Umbilical cord (tissue), 2 donors: ENCODE data around the gene CCDC170. TPM values are rescaled to one million over a fixed set of nuclear protein-coding genes. Genes with fewer than 3 reads are reported as not detected.

Experiments used
- DNase-seq: peaks from one replicate; pipeline ENCODE4 v3.0.0-alpha.2; 2015; ENCODE audit warnings: low spot score
- total RNA-seq: library from RNA; depleted of rRNA; stranded (reverse); fragments of >200 nt; gene quantifications from one replicate; pipeline ENCODE4 v1.2.3, GENCODE V29; 2014; ENCODE audit warnings: low replicate concordance; ENCODE audit not compliant: insufficient read depth

The CCDC170 gene
- total RNA-seq, 1 donor from 2014 or later = 1.4 TPM

DNA sequence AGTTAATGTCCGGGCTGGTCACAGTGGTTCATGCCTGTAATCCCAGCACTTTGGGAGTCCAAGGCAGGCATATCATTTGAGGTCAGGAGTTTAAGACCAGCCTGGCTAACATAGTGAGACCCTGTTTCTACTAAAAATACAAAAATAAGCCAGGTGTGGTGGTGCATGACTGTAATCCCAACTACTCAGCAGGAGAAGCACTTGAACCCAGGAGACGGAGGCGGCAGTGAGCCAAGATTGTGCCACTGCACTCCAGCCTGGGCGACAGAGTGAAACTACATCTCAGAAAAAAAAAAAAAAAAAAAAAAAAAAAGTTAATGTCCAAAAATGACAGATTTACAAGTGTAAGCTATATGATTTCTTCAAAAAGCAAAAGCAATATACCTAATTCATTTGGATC is 124.9 kb downstream of the CCDC170 start:
- DNase-seq = no peak

DNA sequence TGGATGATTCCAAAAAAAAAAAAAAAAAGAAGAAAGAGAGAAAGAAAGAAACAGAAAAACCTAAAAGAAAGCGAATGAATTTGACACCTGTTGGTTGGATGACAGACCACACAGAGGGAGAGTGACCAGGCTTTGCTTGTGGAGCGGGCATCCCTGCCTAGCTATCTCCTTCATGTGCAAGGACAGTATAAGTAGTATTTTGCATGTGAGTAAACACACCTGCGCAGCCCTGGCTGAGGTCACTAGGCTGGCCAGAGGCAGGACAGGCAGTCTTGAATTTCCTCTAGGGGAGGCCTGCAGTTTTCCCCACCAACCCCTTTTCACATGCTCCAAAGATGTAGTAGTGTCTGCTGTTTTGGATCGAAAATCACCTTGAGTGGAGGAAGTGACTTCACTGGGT is 126.4 kb downstream of the CCDC170 start:
- no peak for DNase-seq

DNA sequence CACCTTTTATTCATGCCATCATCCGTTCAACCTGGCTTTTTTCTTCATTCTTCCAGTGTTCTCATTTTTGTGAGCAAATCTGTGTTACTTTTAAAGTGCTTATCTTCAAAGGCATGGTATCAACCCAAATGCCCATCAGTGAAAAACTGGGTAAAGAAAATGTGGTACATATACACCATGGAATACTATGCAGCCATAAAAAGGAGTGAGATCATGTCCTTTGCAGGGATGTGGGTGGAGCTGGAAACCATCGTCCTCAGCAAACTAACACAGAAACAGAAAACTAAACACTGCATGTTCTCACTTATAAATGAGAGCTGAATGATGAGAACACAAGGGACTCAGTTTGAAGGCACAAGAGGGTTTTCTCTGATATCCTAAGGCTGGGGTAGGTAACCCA is 130.3 kb downstream of the CCDC170 start:
- DNase-seq = no peak

DNA sequence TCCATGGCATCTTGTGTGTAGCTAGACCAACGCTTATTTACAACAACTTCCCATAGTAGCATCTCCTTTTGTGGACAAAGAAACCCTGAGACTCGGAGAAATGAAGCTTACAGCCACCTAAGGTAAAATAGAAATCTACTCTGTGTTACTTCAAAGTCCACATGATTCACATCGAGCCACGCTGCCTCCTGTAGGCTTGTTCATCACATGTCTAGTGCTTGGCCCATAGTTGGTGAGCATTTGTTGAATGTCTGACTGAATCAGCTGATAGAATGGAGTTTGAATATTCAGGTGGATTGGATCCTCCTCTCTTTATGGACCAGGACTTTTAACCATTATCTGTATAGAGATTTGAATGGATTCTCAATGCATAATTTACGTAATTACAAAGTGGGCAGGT is 130.7 kb downstream of the CCDC170 start:
- no peak for DNase-seq

DNA sequence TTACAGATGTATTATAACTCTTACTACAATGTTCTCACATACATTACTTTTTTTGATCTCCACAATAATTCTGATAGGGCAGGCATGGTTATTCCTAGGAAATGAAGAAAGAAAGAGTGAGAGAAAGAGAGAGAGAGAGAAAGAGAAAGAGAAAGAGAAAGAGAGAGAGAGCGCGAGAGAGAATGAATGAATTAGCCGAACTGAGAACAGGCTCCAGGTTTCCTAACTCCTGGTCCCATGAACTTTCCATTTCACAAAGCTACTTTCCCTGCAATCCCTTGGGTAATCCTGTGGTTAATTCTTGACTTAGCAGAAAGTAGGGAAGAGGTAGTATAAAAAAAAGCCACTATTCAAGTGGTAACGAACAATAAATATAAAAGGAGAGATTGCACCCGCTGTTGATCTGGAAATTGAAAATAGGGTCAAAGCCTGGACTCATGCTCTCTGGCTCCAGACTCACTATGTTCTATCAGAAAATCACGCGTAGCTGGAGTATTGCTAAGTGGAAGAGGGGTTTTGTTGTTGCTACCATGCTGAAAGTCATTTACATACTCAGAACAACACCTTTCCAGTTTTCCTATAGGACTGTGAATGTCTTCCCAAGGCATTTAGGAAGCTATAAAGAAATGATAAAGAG is 131.2 kb downstream of the CCDC170 start:
- no peak for DNase-seq

DNA sequence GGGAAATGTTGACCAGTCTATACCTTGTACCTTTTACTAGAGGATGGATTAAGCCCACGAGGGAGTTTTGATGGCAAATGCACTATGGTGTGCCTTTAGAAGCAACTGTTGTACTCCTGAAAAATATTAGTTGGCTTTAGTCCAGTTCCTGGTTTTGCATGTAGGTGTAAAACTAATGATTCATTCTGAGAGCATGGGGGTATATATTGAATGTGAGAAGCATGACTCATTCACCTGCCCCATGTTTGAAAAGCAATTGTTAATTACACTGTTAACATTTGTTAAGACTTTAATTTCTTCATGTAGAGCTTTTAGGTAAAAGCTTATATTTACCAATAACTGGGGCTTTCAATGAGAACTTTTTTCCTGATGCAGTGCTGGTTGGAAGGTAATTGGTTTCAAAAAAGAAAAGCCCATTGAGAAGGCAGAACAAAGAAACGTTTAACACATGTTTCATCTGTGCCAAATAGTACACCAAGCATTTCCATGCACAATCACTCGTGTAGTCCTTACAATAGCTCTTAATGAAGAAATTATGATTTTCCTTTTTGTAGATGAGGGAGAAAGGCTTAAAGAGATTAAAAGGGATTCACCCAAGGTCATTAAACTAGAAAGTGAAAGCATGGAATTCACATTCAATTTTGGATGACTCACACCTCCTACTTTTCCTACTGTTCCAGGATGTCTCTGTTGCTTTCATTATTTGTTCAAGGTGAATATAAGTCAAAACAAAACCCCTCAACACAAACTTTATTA is 134.1 kb downstream of the CCDC170 start:
- no peak for DNase-seq

DNA sequence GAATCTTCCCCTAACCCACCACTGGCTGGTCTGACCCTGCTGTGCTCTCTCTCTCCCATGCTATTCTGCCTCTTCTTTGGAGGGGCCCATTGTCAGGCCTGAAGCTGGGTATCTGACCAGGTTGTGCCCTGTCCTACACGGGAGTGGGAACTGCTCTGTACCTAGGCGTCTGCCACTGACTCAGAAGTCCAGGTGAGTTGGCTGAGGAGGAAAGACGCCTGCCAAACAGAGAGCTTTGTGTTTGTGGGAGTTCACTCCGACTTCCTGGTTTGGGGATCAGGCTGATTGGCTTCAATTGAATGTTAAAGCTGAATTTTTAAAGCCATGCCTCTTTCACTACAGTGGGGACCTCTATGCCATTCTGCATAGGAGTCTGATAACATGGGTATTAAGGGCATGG is 136.0 kb downstream of the CCDC170 start:
- DNase-seq = no peak

DNA sequence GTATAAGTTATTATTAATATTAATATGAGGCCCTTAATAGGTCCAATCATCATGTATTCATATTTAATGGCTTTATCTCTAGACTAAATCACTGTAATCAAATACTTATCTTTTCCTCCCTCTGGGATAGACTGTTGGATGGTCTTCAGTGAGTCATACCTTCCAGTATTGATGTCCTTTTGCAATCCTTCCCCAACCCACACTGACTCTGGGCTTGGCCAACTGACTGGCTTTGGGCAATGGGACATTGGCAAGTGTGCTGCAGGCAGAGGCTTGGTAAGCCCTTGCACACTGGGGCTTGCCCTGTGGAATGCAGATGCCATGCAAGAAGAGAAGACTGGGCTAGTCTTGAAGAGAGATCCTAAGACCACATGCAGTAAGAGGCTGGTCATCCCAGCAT is 136.6 kb downstream of the CCDC170 start:
- DNase-seq = no peak

DNA sequence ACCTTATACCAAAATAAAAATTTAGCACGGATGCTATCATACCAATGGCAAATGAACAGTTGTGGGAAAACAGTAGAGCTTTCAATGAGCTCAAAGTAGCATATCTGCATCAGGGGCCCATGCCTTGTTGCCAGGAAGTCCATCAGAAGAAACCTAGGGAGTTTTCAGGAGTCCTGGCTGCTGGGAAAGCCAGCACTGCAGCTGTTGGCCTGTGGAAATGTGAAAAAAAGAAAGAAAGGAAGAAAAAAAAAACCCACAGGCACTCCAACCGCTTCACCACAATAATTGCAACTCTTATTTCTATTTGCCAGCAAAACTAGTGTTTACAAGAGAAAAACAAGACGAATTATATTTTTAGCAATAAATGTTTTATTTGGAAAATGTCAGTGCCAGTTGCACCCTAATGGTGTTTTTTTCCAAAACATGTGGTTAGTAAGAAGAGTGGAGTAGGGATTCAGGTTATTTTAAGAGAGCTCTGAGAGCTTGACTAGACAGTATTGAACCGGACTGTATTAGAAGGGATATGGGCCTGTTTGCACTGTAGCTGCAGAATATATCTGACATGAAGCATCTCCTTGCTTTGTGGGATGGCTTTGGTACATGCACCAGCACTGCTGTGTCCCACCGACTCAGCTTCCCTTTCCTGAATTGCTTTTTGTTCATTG is 137.3 kb downstream of the CCDC170 start:
- DNase-seq = no peak

DNA sequence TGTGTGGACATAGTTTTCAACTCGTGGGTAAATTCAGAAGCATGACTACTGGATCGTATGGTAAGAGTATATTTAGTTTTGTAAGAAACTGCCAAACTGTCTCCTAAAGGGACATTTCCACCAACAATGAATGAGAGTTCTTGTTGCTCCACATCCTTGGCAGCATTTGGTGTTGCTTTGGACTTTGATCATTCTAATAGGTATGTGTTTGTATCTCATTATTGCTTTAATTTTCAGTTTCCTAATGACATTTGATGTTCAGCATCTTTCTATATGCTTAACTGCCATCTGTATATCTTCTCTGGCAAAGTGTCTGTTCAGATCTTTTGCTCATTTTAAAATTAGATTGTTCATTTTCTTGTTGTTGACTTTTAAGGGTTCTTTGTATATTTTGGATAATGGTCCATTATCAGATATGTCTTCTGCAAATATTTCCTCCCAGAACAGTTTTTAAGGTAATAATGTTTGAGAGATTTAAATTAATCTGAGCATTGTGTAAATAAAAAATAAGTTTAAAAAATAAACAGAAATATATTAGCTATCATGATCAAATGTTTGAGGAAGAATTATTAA is 138.7 kb downstream of the CCDC170 start:
- no peak for DNase-seq

DNA sequence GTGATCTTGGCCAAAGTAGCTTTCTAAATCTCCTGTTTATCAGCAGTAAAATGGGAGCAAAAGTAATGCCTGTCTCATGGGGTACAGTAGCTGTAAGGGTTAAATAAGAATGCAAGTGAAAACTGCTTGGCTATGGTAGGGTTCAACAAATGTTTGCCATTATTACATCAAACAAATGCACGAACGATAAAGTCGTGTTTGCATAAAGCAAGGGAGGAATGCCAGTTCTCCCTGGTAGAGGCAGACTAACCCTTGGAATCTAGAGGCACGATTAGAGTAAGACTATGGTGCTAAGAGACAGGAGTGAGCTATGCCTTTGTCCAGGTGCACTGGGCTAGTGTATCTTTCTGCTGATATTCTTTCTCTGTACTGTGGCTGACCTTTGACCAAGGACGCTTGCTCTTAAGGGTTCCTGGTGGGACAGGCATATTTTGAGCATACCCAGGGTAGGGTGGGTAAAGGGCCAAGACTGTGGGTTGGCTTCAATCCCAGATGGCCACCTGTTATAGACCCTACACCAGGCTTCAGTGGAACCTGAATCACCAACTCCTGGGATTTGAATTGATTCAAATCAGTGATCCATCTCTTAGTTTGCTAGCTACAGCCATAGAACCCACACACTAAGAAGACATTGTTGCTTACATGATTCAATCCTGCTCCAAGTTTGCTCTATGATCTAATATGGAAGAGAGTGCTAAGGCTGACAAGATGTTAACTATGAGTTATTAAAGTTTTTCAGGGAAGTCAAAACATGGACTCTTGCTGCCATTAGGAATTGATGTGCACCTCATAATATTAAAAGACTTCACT is 139.9 kb downstream of the CCDC170 start:
- DNase-seq = no peak

DNA sequence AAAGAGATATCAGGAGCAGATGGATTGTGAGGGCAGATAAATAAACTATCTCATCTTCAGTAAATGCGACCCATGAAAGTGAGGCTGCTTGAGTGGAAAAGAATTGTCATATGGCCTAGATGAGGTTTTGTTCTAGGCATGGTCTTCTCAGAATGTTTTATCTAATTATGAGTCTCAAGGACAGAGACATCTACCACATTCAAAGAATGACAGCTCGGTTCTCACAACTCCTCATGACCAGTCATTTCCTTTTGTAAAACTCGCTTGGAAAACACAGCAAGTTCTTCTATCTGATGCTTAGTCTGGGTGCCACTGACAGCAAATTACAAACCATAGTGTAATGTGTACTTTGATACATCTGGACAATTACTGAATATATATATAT is 140.5 kb downstream of the CCDC170 start:
- DNase-seq = no peak

DNA sequence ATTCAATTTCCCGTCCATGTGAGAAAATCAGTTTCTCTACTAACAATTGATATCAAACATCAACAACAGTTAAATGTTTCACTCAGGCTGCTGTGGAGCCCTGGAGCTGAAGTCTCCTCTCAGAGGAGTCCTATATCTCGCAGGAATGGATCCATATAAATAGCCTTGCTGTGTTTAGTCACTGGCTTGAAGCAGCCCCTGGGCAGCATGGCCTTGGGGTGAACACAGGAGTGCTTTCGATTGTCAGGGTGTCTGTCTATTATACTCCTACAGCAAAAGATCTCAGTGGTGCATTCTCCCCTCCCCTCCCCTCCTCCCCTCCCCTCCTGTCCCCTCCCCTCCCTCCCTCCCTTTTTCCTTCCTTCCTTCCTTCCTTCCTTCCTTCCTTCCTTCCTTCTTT is 141.9 kb downstream of the CCDC170 start:
- no peak for DNase-seq

DNA sequence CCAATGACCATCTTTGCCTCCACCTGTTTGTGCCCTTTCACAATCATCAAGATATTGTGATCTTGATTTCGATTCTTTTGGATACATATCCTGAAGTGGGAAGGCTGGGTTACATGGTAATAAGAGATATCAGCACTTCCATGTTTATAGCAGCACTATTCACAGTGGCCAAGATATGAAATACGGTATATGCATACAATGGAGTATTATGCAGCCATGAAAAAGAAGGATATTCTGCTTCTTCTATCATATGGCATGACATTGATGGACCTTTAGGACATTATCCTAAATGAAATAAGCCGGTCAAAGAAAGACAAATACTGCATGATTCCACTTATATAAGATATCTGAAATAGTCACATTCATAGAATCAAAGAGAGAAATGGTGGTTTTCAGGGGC is 144.0 kb downstream of the CCDC170 start:
- DNase-seq = no peak

DNA sequence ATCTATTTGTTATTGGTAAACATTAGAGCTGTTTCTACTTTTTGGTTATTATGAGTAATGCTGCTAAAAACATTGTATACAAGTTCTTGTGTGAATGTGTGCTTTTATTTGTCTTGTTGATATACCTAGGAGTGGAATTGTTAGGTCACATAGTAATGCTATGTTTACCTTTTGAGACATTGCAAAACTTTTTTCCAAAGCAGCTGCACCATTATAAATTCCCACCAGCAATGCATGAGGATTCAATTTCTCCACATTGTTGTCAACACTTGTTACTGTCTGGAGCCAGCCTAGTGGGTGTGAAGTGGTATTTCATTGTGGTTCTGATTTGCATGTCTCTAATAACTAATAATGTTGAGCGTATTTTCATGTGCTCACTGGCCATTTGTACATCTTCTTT is 145.9 kb downstream of the CCDC170 start:
- no peak for DNase-seq

DNA sequence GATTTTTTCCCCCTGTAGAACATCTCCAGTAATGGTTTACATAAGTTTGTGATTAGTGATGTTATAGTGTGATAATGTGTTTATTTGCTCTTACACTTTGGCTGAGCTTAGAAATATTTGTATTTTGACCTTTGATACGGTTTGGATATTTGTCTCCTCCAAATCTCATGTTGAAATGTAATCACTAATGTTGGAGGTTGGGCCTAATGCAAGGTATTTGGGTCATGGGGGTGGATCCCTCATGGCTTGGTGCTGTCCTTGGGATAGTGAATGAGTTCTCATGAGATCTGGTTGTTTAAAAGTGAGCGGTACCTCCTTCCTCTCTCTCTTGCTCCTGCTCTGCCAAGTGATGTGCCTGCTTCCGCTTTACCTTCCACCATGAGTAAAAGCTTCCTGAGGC is 147.2 kb downstream of the CCDC170 start:
- no peak for DNase-seq

DNA sequence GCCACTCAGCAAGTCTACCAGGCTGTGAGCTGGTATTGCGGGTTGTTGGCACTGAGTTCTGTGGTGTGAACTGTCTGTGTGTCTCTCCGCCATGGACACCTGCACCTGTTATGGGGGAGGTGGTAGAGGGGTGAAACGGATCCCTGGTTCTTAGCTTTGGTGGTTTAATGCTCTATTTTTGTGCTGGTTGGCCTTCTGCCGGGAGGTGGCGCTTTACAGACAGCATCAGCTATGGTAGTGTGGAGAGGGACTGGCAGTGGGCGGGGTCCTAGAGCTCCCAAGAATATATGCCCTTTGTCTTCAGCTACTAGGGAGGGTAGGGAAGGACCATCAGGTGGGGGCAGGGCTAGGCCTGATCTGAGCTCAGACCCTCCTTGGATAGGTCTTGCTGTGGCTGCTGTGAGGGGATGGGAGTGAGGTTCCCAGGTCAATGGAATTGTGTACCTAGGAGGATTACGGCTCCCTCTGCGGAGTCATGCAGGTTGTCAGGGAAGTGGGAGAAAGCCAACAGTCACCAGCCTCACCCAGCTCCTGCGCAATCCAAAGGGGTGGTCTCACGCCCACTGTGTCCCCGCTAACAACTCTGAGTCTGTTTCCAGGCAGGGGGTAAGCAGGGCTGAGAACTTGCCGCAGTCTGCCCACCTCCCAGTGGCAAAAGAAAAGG is 154.3 kb downstream of the CCDC170 start:
- no peak for DNase-seq

DNA sequence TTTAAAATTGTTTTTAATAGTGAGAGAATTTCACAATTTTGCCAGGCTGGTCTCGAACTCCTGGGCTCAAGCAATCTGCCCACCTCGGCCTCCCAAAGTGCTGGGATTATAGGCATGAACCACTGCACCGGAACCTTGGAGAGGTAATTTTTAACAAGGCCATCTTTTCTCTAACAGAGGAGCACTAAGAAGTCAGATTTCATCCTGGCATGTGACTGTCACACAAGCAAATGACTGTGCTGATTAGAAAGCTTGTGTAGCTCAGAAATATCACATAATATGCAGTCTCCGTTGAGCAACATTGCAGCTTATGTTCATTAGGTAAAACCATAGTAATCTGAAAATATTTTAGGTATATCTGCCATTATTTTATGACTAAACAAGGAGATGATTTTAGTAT is 156.0 kb downstream of the CCDC170 start:
- no peak for DNase-seq

DNA sequence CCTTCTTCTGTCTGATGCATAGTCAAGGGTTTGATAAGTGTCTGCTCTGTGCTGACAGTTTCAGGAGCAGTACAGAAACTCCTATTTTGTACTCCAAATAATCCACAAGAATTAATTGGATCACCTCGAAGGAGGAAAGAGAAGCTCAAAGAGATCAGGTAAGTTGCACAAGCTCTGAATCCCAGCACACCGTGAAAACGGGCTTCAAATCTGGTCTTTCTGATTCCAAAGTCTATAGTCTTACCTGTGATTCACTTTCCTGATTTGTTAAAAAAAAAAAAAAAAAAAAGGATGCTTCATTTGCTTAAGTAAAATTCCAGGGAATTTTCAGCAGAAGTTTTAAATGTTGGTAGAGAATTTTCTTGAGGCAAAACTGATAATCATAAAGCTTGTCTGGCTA is 157.8 kb downstream of the CCDC170 start:
- no peak for DNase-seq

DNA sequence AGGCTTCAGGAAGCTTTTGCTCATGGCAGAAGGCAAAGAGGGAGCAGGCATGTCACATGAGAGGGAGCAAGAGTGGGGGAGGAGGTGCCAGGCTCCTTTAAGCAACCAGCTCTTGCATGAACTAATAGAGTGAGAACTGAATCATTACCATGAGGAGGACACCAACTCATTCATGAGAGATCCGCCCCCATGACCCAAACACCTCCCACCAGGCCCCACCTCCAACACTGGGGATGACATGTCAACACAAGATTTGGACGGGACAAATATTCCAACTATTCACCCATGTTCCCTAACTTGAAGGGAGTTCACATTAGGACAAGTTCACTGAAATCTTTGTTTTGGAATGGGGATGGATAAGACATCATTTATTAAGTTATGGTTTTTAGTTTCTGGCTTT is 158.5 kb downstream of the CCDC170 start:
- no peak for DNase-seq

DNA sequence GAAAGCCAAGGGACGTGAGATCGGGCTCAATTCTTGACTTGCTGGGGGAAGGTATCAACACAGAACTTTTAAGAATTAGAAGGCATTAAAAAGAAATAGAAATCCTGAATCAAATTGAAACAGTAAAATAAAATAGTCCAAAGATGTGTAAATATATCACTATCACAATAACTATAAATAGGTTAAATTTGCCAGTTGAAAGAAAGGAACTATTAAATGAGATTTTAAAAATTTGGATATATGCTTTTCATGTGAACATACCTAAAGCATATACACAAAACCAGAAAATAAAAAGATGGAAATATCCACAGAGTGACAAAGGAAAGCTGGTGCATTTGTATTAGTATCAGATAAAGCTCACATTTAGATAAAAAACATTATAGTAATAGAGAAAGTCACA is 161.3 kb downstream of the CCDC170 start:
- no peak for DNase-seq
